COLO668 (cell line): Measurements from ENCODE around the gene NHERF2.
A peak's percentile ranks its signal among the peaks of the same experiment; 100 is the strongest.

ENCODE experiments used
- DNase-seq: peaks from one replicate; lab custom pipeline; 2025; ENCODE audit not compliant: unreplicated experiment; lab: John Stamatoyannopoulos, UW

The NHERF2 gene

GRCh38 chr16:2026461-2027023 lies at the start of gene NHERF2:
Gene NHERF2 (plus strand): TSS chr16:2026902. CDS start chr16:2027006, 104 bp downstream.
- DNase-seq = peak; percentile 68

GRCh38 chr16:1976951-1977874 lies 49.5 kb upstream of the NHERF2 start:
- DNase-seq = no peak

GRCh38 chr16:1977875-1978268 lies 48.8 kb upstream of the NHERF2 start:
- DNase-seq = no peak

GRCh38 chr16:1978476-1979120 lies 48.1 kb upstream of the NHERF2 start:
- DNase-seq = no peak

GRCh38 chr16:1979271-1980029 lies 47.3 kb upstream of the NHERF2 start:
- no peak for DNase-seq

- no peak for DNase-seq
Observed at GRCh38 chr16:1980030-1980769, 46.5 kb upstream of the NHERF2 start.

GRCh38 chr16:1980770-1981087 lies 46.0 kb upstream of the NHERF2 start:
- DNase-seq = no peak

GRCh38 chr16:1981398-1981836 lies 45.3 kb upstream of the NHERF2 start, which contains the start of gene NOXO1:
Gene NOXO1 (minus strand): TSS chr16:1981469. CDS start chr16:1981179, 290 bp downstream.
- peak; percentile 29 for DNase-seq

GRCh38 chr16:1982013-1982433 lies 44.7 kb upstream of the NHERF2 start:
- DNase-seq = peak; percentile 62

GRCh38 chr16:1982991-1983543 lies 43.6 kb upstream of the NHERF2 start:
- no peak for DNase-seq

GRCh38 chr16:1983544-1984346 lies 43.0 kb upstream of the NHERF2 start, which contains the start of gene GFER:
Gene GFER (plus strand): TSS chr16:1984193. CDS start chr16:1984219, 26 bp downstream.
- DNase-seq = peak; percentile 92

GRCh38 chr16:1984347-1985225 lies 42.1 kb upstream of the NHERF2 start:
- DNase-seq = no peak

- no peak for DNase-seq
Observed at GRCh38 chr16:1985466-1986150, 41.1 kb upstream of the NHERF2 start.

- DNase-seq = no peak
Observed at GRCh38 chr16:1987198-1987597, 39.5 kb upstream of the NHERF2 start.

- peak; percentile 65 for DNase-seq
Observed at GRCh38 chr16:1989209-1990100, 37.2 kb upstream of the NHERF2 start, which contains the start of gene SYNGR3. Gene SYNGR3 (plus strand): TSS chr16:1989970. CDS start chr16:1990103, 133 bp downstream.

GRCh38 chr16:1990101-1990350 lies 36.7 kb upstream of the NHERF2 start:
- DNase-seq = no peak
